ENCODE results near the gene DNAH14.
"Not testable (repeated sequence)": the region's sequence is repeated elsewhere in the genome, so short reads cannot be mapped to it uniquely, and the experiment has no call there.

DNAH14 gene

GRCh38 chr1:224929335-224930237, at the start of gene DNAH14:
Gene DNAH14 (plus strand): TSS chr1:224929675. CDS start chr1:224952703, 23,028 bp downstream.
- DNase-seq: peak; percentile 59

GRCh38 chr1:224880593-224881307, 48.7 kb upstream of the DNAH14 start:
- DNase-seq: peak; percentile 25

GRCh38 chr1:224881308-224881692, 48.2 kb upstream of the DNAH14 start:
- not testable (repeated sequence) for DNase-seq

- no peak for DNase-seq
These were observed 47.7 kb upstream of the DNAH14 start for GRCh38 chr1:224881762-224882211.

- DNase-seq: no peak
These were observed 47.2 kb upstream of the DNAH14 start for GRCh38 chr1:224882264-224882663.

- DNase-seq: no peak
These were observed 46.4 kb upstream of the DNAH14 start for GRCh38 chr1:224883091-224883490.

GRCh38 chr1:224884361-224884801, 45.1 kb upstream of the DNAH14 start:
- DNase-seq: peak; percentile 58

- DNase-seq: not testable (repeated sequence)
These were observed 44.1 kb upstream of the DNAH14 start for GRCh38 chr1:224885376-224885775.

GRCh38 chr1:224894915-224895314, 34.6 kb upstream of the DNAH14 start:
- DNase-seq: peak; percentile 34

GRCh38 chr1:224896130-224896781, 33.2 kb upstream of the DNAH14 start:
- no peak for DNase-seq

GRCh38 chr1:224897529-224898327, 31.7 kb upstream of the DNAH14 start:
- peak; percentile 7 for DNase-seq

GRCh38 chr1:224898937-224899336, 30.5 kb upstream of the DNAH14 start:
- no peak for DNase-seq

- no peak for DNase-seq
These were observed 29.3 kb upstream of the DNAH14 start for GRCh38 chr1:224900062-224900630.

GRCh38 chr1:224901087-224901810, 28.2 kb upstream of the DNAH14 start:
- no peak for DNase-seq

- no peak for DNase-seq
These were observed 25.5 kb upstream of the DNAH14 start for GRCh38 chr1:224903955-224904354.

GRCh38 chr1:224906340-224906739, 23.1 kb upstream of the DNAH14 start:
- DNase-seq: no peak

GRCh38 chr1:224911217-224911616, 18.3 kb upstream of the DNAH14 start:
- no peak for DNase-seq

GRCh38 chr1:224914292-224914900, 15.1 kb upstream of the DNAH14 start:
- DNase-seq: no peak

- DNase-seq: no peak
These were observed 10.0 kb upstream of the DNAH14 start for GRCh38 chr1:224919508-224919907.

GRCh38 chr1:224920930-224921329, 8.5 kb upstream of the DNAH14 start:
- no peak for DNase-seq

GRCh38 chr1:224921354-224921753, 8.1 kb upstream of the DNAH14 start:
- DNase-seq: no peak
